GM06990 (cell line): ENCODE data around the gene NPC1.

Source experiments
- DNase-seq: peaks from one replicate; pipeline ENCODE4 v3.0.0-alpha.2; 2011; ENCODE audit not compliant: insufficient read length; ENCODE audit errors: extremely low read depth
- H3K27me3 ChIP-seq: replicated peaks from 2 replicates; pipeline ENCODE4 v1.6.0; 2011; ENCODE audit warnings: low read length; ENCODE audit not compliant: control insufficient read depth, insufficient read depth
- H3K36me3 ChIP-seq: 2 replicates; pipeline ENCODE4 v1.5.1; 2011; ENCODE audit warnings: low read length; ENCODE audit not compliant: control insufficient read depth, insufficient read depth
- H3K4me3 ChIP-seq: replicated peaks from 2 replicates; pipeline ENCODE4 v1.5.1; 2011; ENCODE audit warnings: low read depth, mild to moderate bottlenecking, control low read depth, low read length
- TF ChIP-seq, protein P1 (sequence below): IDR thresholded peaks from 2 replicates; pipeline ENCODE4 v1.5.1; 2011; ENCODE audit warnings: low read length, control low read depth, mild to moderate bottlenecking, inconsistent platforms; ENCODE audit not compliant: insufficient read depth, poor library complexity, severe bottlenecking

Gene NPC1

DNA sequence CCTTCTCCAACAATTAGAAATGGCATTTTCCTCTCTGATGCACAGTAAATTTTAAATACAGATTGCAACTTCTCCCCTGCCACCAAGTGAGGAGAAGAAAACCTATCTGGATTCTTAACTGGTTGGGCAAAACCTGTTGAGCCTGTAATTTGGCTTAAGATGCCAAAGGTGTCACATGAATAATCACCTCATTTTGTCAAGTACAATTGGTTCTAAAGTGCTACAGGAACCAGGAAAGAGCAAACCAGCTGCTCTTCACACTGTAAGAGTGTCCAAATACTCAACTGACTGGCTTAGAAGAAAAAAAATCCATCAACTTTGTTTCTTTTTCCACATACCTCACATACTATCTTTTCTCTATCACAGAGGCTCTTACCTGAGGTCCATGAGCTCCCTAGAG lies 35.4 kb downstream of the NPC1 start:
- no peaks in the 10 kb centered on the region for H3K27me3 ChIP-seq
- no peak for DNase-seq
- no peak overlapping the region for H3K4me3 ChIP-seq
- H3K36me3 ChIP-seq, result peaks cover 22% of the 10 kb centered on the region
- TF ChIP-seq, protein P1, sequence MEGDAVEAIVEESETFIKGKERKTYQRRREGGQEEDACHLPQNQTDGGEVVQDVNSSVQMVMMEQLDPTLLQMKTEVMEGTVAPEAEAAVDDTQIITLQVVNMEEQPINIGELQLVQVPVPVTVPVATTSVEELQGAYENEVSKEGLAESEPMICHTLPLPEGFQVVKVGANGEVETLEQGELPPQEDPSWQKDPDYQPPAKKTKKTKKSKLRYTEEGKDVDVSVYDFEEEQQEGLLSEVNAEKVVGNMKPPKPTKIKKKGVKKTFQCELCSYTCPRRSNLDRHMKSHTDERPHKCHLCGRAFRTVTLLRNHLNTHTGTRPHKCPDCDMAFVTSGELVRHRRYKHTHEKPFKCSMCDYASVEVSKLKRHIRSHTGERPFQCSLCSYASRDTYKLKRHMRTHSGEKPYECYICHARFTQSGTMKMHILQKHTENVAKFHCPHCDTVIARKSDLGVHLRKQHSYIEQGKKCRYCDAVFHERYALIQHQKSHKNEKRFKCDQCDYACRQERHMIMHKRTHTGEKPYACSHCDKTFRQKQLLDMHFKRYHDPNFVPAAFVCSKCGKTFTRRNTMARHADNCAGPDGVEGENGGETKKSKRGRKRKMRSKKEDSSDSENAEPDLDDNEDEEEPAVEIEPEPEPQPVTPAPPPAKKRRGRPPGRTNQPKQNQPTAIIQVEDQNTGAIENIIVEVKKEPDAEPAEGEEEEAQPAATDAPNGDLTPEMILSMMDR, result no peak

DNA sequence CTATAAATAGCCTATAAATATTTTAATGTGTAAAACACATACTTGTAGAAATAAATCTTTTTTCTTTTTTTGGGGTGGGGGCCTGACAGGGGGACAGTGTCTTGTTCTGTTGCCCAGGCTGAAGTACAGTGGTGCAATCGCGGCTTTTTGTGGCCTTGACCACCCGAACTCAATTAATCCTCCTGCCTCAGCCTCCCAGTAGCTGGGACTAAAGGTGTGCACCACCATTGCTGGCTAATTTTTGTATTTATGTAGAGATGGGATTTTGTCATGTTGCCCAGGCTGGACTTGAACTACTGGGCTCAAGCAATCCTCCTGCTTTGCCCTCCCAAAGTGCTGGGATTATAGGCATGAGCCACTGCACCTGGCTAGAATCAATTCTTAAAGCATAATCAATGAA lies 37.6 kb downstream of the NPC1 start:
- TF ChIP-seq, protein P1, result no peak
- DNase-seq, result no peak
- peaks cover 20% of the 10 kb centered on the region for H3K36me3 ChIP-seq
- no peak overlapping the region for H3K4me3 ChIP-seq
- no peaks in the 10 kb centered on the region for H3K27me3 ChIP-seq

DNA sequence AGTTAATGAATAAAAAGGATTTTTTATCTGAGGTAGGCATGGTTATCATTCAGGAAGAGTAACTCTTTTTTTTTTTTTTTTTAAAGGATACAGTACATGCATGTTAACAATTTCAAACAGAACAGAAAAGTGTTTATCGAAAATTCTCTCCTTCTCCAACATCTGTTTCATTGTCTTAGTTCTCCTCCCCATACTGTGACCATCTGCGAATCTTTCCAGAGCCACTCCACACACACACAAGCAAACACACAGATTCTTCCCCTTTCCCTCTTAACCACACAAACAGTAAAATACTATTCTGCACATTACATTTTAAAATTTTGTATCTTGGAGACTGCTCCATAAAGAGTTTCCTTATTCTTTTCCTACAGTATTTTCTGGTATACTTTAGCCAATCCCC lies 38.0 kb downstream of the NPC1 start:
- Histone ChIP-seq H3K4me3 (no peak overlapping the region), H3K27me3 (no peaks in the 10 kb centered on the region), H3K36me3 (peaks cover 20% of the 10 kb centered on the region)
- no peak for DNase-seq
- TF ChIP-seq, protein P1, result no peak

DNA sequence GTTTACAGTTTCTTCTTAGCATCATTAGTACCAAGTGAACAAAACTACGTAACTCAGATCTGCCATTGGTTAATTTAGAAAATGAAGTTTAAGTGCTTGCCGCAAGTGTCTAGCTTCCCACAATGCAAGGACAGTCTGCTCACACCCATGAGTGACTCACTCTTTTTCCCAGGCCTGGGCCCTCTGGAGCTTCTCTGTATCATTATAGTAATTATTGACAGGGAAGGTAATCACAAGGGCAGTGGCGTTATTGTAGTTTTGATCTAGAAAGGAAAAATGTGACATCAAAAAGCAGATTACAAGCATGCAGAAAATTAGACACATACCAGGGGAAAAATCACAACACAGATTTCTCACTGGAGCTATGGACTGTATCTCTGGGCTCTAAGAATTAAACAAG lies 38.5 kb downstream of the NPC1 start:
- peaks cover 19% of the 10 kb centered on the region for H3K36me3 ChIP-seq
- DNase-seq, result no peak
- H3K4me3 ChIP-seq, result no peak overlapping the region
- no peaks in the 10 kb centered on the region for H3K27me3 ChIP-seq
- TF ChIP-seq, protein P1, result no peak

DNA sequence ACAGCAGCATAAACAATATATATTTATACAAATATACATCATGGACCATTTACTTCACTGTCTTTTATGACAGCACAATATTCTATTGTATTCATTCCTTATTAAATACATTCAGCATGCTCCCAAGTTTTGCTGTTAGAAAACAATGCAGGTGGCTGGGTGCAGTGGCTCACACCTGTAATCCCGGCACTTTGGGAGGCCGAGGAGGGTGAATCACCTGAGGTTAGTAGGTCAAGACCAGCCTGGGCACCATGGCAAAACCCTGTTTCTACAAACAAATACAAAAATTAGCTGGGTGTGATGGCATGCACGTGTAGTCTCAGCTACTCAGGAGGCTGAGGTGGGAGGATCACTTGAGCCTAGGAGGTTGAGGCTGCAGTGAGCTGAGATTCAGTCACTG lies 39.0 kb downstream of the NPC1 start:
- no peak for DNase-seq
- H3K27me3 ChIP-seq, result no peaks in the 10 kb centered on the region
- TF ChIP-seq, protein P1, result no peak
- peaks cover 17% of the 10 kb centered on the region for H3K36me3 ChIP-seq
- H3K4me3 ChIP-seq, result no peak overlapping the region

DNA sequence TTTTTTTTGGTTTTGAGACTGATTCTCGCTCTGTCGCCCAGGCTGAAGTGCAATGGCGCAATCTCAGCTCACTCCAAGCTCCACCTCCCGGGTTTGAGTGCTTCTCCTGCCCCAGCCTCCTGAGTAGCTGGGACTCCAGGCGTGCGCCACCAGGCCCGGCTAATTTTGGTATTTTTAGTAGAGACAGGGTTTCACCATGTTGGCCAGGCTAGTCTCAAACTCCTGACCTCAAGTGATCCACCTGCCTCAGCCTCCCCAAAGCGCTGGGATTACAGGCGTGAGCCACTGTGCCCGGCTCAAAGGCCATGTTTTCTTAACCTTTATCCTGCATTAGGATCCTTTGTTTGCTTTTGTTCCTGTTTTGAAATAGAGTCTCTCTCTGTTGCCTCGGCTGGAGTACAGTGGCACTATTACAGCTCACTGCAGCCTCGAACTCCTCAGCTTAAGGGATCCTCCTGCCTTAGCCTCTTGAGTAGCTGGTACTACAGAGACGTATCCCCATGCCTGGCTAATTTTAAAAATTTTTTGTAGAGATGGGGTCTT lies 41.0 kb downstream of the NPC1 start:
- TF ChIP-seq, protein P1, result no peak
- H3K36me3 ChIP-seq, result peaks cover 19% of the 10 kb centered on the region
- H3K4me3 ChIP-seq, result no peak overlapping the region
- no peak for DNase-seq
- H3K27me3 ChIP-seq, result no peaks in the 10 kb centered on the region
